Stimulated activated CD8-positive, alpha-beta memory T cell treated with anti-CD3 and anti-CD28 coated beads, Interleukin-12 subunit alpha, Interleukin-12 subunit beta, amount 100 ng/mL, for 4 hours (primary cell): ENCODE results near the gene UBE4A.

Experiments
- DNase-seq: peaks from one replicate; pipeline ENCODE4 v3.0.0-alpha.2; 2020; ENCODE audit warnings: low read depth

UBE4A gene

DNA sequence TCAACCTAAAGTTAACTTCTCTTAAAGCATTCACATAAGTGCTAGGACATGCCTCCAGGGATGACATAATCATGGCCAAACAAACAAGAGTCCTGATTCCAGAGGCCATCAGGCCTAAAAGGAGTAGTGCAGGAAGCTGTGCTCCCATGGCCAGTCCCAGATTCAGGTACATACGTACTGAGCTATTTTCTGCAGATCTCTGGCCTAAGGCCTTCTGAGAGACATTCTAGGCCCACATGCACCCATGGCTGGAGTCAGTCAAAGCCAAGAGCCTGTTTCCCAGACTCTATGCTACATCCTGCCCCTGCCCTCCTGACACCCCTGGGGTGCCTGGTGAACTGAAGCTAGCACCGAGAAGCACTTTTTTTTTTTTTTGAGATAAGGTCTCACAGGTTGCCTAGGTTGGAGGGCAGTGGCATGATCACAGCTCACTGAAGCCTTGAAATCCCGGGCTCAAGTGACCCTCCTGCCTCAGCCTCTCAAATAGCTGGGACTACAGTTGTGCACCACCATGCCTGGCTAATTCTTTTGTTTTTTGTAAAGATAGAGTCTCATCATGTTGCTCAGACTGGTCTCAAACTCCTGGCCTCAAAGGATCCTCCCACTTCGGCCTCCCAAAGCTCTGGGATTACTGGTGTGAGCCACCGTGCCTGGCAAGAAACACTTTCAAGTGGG lies 17.4 kb upstream of the UBE4A start:
- DNase-seq, result no peak

DNA sequence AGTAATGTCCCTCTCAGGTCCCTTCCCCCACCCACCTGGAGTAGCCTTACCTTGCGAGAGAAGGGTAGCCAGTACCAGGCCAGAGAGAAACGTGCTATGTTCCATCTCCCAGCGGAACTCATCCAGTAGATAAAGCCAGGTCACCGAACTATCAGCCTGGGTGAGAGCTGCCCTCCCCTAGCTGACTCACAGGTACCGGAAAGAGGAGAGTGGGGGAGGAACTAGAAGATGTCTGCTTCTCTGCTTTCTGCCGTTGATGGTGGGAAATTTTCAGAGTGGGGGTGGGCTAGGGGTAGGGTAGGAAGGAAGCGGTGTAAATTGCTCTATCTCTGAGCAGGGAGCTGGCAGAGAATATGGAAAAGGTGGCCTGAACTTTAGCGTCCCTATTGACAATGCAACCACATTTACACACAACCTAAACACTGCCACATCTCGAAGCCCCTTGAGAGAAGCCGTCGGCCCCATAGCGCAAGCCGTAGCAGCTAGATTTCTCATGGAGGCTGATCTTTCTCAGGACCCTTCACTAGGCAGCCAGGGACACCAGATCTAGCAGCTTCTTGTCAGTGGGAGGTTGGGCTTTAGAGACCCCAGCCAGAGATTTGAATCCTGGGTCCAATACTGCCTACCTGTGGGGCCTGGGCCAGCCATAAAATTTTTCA lies 16.8 kb upstream of the UBE4A start, which contains the start of gene CD3D:
Gene CD3D (minus strand): TSS at position 203 of the 659 bp plus-strand sequence. CDS start 98 bp downstream, at position 105.
- DNase-seq, result peak; percentile 41

DNA sequence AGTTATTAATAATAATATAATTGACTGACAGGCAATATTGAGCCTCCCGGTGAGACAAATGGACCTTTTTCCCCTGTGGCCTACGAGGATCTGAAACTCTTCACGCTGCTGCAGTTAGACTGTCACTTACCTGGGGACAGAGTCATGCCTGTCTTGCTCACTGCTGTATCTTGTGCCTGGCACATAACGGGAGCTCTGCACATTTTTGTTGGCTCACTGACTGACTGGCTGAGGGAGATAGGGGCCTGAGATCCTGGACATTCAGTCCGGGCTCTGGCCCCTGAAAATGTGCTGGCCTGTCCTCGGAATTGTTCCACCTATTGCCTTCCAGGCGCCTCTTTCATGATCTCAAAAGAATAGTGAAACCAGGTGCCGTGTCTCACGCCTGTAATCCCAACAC lies 16.2 kb upstream of the UBE4A start:
- DNase-seq, result no peak

DNA sequence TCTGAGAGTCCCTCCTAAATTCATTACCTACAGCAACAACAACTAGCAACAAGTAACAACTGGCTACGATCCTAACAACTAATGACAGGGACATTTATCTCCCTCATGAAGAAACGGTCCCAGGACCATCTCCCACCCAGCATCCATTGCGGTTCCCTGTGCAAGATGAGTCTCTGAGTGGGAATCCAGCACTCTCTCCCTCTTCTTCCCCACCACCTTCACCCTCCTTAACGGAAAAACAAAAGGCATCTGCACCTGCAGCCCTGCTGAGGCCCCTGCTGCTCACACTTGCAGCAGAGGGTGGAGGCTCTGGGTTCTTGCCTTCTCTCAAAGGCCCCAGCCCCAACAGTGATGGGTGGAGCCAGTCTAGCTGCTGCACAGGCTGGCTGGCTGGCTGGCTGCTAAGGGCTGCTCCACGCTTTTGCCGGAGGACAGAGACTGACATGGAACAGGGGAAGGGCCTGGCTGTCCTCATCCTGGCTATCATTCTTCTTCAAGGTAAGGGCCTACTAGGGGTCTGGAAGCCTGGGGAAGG lies 15.4 kb upstream of the UBE4A start, which contains the start of gene CD3G:
Gene CD3G (plus strand): TSS at position 364 of the 535 bp plus-strand sequence. CDS start 80 bp downstream, at position 444.
- peak; percentile 39 for DNase-seq

DNA sequence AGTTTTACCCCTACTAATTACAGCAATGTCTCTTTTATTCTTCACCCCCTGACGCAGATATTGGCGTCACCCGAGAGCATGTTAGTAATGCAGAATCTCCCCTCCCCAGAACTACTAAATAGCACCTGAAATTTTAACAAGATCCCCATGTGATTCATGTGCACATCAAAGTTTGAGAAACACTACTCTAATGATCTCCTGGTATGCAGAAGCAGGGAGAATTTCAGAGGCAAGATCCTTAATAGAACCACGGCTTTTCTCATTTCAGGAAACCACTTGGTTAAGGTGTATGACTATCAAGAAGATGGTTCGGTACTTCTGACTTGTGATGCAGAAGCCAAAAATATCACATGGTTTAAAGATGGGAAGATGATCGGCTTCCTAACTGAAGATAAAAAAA lies 9.9 kb upstream of the UBE4A start:
- no peak for DNase-seq

DNA sequence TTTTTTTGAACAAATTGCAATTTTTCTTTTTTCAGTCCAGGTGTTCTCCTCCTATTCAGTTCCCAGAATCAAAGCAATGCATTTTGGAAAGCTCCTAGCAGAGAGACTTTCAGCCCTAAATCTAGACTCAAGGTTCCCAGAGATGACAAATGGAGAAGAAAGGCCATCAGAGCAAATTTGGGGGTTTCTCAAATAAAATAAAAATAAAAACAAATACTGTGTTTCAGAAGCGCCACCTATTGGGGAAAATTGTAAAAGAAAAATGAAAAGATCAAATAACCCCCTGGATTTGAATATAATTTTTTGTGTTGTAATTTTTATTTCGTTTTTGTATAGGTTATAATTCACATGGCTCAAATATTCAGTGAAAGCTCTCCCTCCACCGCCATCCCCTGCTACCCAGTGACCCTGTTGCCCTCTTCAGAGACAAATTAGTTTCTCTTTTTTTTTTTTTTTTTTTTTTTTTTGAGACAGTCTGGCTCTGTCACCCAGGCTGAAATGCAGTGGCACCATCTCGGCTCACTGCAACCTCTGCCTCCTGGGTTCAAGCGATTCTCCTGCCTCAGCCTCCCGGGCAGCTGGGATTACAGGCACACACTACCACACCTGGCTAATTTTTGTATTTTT lies 6.2 kb upstream of the UBE4A start:
- no peak for DNase-seq

DNA sequence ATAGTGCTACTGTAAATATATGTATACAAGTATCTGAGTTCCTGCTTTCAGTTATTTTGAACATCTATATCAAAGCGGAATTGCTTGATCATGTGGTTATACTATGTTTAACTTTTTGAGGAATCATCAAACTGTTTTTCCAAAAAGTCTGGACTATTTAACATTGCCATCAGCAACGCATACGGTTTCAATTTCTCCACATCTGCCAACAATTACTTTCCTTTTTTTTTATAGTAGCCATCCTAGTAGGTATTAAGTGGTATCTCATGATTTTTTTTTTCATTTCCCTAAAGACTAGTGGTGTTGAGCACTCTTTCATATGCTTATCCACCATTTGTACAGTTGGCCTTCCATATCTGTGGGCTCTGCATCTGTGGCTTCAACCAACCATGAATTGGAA lies 1.3 kb upstream of the UBE4A start:
- no peak for DNase-seq

DNA sequence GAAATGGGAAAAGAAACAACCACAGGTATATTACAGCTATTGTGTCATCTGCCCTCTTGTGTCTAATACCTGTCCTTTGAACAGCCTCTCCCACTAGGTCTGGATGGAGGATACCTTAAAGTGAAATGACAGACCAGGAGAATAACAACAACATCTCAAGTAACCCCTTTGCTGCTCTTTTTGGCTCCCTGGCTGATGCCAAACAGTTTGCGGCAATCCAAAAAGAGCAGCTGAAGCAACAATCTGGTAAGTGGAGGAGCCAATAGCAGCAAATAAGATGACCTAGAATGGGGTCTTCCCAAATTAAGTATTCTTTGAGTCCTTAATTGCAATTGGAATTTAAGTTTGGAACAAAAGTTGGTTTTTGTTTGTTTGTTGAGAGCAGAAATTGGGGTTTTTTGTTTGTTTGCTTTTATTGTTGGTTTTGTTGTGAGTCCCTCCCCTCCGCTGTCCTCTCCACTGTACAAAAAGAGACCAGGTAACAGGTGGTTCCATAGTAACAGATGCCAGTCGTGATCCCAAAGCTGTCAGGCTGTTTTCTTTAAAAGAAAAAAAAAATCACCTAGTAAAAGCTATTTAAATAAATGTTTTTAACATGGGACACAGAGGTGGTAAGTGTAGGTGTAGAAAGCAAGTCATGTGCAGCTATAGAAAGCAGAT lies 5.7 kb downstream of the UBE4A start:
- no peak for DNase-seq

DNA sequence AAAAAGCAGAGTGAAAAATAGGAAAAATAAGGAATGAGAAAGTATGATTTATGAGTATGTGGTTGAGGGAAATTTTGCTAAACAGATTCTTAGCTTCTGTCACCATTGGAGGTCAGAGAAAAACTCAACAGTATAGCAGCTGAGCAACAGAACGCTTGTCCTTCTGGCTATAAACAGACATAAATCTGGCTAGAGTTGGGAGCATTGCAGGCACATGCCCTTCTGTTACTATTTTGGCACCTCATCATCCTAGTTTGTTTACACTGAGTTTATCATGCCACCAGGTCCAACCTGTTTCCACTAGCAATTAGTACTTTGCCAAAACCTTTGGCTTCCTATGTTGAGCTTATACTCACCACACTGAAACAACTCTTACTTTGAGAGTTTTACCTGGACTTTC lies 6.9 kb downstream of the UBE4A start:
- DNase-seq, result no peak

DNA sequence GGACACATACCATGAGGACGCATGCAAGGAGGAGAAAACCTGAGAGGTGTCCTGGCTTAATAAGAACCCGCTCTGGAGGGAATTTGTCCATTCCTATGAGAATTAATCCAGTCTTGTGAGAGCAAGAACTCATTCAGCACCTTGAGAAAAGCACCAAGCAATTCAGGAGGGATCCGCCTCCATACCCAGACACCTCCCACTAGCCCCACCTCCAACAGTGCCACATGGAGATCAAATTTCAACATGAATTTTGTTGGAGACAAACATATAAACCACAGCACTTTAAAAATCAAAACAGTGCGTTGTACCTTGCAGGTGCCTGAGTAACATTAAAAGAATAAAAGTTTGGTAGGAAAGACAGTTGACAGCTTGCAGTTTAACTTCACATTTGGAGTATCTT lies 11.4 kb downstream of the UBE4A start:
- no peak for DNase-seq

DNA sequence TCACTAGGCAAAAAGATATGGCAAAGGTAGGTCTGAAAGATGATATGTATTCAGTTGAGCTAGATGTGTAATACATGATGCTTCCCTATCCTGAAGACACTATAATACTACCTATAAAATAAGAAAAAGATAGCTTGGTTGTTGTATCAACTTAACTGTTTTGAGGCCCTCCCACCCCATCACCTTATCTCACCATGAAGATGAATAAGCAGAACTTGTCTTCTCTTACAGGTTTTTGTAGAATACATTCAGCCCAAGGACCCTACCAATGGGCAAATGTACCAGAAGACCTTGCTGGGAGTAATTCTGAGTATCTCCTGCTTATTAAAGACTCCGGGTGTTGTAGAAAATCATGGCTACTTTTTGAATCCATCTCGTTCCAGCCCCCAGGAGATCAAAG lies 13.9 kb downstream of the UBE4A start:
- no peak for DNase-seq

DNA sequence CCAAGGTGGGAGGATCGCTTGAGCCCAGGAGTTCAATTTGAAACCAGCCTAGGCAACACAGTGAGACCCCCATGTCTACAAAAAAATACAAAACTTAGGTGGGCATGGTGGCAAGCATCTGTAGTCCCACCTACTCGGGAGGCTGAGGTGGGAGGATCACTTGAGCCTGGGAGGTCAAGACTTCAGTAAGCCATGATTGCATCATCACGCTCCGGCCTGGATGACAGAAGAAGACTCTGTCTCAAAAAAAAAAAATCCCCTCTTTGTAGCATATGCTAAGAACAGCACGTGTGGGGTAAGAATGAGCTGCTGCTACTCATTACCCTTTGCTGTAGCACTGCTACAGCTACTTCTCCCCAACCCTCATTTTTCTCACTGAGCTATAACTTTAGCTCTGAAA lies 14.5 kb downstream of the UBE4A start:
- no peak for DNase-seq

DNA sequence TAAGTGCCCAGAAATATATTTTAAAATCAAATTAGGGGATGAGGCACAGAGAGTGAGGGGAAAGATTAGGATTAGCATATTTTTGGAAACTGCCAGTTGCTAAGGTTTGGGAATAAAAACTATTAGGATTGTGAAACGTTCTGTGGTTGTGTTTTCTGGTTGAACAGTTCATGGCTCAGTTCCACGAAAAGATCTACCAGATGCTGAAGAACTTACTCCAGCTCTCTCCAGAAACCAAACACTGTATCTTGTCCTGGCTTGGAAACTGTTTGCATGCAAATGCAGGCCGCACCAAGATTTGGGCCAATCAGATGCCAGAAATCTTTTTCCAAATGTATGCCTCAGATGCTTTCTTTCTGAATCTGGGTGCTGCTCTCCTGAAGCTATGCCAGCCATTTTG lies 15.3 kb downstream of the UBE4A start:
- DNase-seq, result no peak

DNA sequence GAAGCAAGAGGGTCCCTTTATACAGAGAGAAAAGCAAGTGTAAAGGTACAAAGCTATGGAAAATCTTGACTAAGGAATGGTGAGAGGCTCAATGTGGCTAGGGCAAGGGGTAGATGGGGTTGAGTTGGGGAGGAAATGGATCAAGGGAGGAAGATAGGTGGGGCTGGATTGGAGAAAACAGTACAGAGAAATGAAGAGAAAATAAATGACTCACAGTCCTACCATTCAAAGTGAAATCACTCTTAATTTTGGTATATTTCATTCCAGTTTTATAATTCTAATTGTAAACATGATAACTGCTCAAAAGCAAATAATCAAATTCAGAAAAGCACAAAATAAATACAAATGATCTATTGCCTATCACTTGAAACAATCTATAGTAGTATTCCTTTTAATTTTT lies 16.6 kb downstream of the UBE4A start:
- no peak for DNase-seq

DNA sequence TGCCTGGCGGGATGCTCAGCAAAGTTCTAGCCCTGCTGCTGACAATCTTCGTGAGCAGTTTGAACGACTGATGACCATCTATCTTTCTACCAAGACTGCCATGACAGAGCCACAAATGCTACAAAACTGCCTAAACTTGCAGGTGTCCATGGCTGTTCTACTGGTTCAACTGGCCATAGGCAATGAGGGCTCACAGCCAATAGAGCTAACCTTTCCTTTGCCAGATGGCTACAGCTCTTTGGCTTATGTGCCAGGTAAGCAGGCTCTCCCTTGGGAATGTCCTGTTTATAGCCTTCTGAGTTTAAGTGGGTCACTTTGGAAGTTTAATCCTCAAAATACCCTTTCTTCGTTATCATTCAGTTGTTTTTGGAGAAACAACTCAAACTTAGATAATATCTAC lies 20.1 kb downstream of the UBE4A start:
- DNase-seq, result no peak

DNA sequence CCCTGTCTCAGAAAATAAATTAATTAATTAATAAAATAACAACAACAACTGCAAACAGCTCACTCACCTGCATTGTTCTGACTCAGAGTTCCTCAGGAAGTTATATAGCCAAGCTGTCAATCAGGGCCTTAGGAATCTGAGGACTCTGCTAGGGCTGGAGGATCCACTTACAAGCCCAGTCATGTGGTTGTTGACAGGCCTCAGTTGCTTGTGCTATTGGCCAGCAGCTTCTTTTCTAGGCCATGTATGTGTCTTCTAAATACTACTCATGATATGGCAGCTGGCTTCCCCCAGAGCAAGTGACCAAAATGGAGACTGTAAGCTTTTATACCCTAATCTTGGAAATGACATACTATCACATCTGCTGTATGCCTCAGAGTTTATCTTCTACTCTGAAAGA lies 21.2 kb downstream of the UBE4A start:
- DNase-seq, result no peak

DNA sequence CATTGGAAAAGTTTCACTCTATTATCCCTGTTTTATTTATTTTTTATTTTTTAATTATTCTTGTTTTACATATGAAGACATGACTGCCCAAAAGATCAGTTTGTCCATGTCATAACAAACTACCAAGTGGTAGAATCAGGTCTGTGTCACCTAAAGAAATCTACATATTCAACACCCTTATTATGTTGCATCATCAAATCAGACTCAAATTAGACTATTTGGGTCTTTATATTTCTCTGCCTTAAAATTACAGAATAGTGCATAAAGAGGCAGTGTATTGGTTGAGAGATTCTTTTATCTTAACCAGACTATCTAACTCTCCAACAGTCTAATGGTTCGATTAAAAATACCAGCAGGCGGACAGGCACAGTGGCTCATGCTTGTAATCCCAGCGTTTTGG lies 23.6 kb downstream of the UBE4A start:
- no peak for DNase-seq

DNA sequence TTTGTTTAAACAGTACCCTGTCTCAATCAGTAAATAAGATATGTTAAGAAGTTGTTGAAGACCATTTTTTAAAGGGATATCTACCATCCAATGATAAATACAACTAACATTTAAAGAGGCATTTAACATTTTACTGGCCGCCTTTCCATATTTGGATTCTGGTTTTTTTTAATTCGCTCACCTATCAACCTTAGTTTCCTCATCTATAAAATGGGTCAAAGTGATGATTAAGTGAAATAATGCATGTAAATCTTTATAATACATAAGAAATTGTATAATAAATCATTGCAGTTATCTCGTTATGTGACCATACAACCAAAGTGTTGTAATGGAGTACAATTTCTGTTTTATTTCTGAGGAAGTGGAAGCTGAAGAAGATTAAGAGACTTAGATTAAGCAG lies 24.3 kb downstream of the UBE4A start:
- no peak for DNase-seq

DNA sequence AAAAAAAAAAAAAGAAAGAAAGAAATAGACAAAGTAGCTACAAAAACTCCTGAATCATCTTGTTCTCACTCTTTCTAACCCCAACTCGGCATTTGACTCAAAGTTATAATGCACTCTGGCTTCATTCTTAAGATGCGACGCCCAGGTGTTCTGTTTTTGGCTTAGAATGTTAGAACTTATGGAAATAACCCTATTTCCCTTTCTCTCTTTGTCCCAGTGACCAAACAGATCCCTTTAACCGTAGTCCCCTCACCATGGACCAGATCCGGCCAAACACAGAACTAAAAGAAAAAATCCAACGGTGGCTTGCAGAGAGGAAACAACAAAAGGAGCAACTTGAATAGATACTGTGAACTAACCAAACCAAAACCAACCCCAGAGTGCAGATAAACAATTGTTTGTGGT lies 36.7 kb downstream of the UBE4A start:
- no peak for DNase-seq

DNA sequence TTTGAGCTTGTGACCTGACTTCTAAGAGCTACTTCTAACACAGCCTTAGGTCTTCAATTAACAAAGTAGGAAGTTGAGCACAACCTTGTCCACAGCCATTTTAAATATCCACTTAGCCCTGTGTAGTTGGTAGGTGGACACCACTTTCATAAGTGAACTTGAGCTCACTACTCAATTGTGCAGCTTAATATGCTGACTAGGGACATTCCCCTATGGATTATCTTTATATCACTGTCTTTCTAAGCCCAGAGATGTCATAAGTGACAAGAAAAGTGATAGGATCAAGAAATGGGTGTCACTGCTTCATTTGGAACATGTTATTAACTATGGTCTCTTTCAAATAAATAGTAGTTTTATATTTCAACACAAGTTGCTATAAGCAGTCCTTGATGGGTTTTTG lies 38.0 kb downstream of the UBE4A start:
- no peak for DNase-seq

DNA sequence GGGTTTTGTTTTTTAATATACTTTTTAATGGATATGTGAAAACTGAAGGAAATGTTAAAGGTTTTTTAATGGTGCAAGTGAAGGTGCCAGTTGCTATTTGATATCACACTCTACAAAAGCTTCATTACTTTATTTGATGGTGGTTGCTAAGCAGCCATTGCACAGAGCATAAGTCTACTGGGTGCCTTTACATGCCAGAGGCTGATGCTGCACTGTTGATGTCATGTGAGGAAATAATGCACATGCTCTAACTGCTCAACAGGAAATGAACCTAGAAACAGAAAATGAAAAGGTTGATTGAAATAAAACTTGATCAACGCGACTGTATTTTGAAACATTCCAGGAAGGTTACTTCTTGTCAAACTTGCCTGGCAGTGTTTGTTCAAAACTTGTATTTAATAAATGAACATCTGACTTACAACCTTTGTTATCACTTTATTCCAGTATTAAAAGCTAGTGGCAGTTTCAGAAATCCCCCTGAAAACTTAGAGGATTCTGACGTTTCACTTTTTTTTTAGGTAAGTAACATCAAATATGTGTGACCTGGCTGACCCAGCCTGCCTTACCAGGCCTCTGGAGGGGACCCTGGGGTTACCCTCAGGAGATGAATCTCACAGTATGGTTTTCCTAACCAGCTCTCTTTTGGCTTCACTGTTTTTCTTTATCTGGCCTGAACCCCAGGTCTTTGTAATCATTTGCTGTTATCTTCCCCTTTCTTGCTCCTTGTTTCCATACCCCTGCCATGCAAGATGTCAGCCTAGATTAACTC lies 39.6 kb downstream of the UBE4A start:
- DNase-seq, result no peak
